CD4-positive, alpha-beta T cell treated with Interleukin-6 for 4 hours (primary cell): Measurements from ENCODE around the gene NUP35.
A peak's percentile ranks its signal among the peaks of the same experiment; 100 is the strongest.

Source experiments
- DNase-seq: peaks from one replicate; pipeline ENCODE4 v3.0.0-alpha.2; 2020; ENCODE audit warnings: mixed read lengths

NUP35 gene

GRCh38 chr2:183124222-183124956 lies at the start of gene NUP35:
TSS of gene NUP35 (plus strand) at chr2:183124443. CDS start at chr2:183124458, 15 bp downstream.
- peak; percentile 82 for DNase-seq

- no peak for DNase-seq
These were observed 46.1 kb upstream of the NUP35 start for GRCh38 chr2:183078163-183078463.

- DNase-seq = peak; percentile 80
These were observed 45.6 kb upstream of the NUP35 start, which contains the start of gene DUSP19 for GRCh38 chr2:183078464-183079138. TSS of gene DUSP19 (plus strand) at chr2:183078747. CDS start at chr2:183078934, 187 bp downstream.

- DNase-seq = no peak
These were observed 45.0 kb upstream of the NUP35 start for GRCh38 chr2:183079139-183079775.

- DNase-seq = no peak
These were observed 42.3 kb upstream of the NUP35 start for GRCh38 chr2:183081911-183082310.

GRCh38 chr2:183088061-183088460 lies 36.2 kb upstream of the NUP35 start:
- no peak for DNase-seq

GRCh38 chr2:183089192-183089851 lies 34.9 kb upstream of the NUP35 start:
- DNase-seq = no peak

GRCh38 chr2:183091318-183091953 lies 32.8 kb upstream of the NUP35 start:
- no peak for DNase-seq

- no peak for DNase-seq
These were observed 32.3 kb upstream of the NUP35 start for GRCh38 chr2:183091954-183092345.

- DNase-seq = no peak
These were observed 30.2 kb upstream of the NUP35 start for GRCh38 chr2:183093857-183094657.

- DNase-seq = no peak
These were observed 18.7 kb upstream of the NUP35 start for GRCh38 chr2:183105402-183106134.

GRCh38 chr2:183112577-183112976 lies 11.7 kb upstream of the NUP35 start:
- DNase-seq = no peak

GRCh38 chr2:183113630-183114029 lies 10.6 kb upstream of the NUP35 start:
- no peak for DNase-seq

GRCh38 chr2:183117226-183117625 lies 7.0 kb upstream of the NUP35 start:
- no peak for DNase-seq

- DNase-seq = peak; percentile 12
These were observed 905 bp upstream of the NUP35 start for GRCh38 chr2:183123117-183123958.

- no peak for DNase-seq
These were observed 353 bp upstream of the NUP35 start for GRCh38 chr2:183123959-183124221.

- DNase-seq = no peak
These were observed 663 bp downstream of the NUP35 start for GRCh38 chr2:183124957-183125255.

GRCh38 chr2:183125659-183126341 lies 1.6 kb downstream of the NUP35 start:
- no peak for DNase-seq

- DNase-seq = no peak
These were observed 2.4 kb downstream of the NUP35 start for GRCh38 chr2:183126635-183127034.

GRCh38 chr2:183134016-183134415 lies 9.8 kb downstream of the NUP35 start:
- DNase-seq = no peak
